GM10266 (cell line): ENCODE measurements around the gene S100A7A.
A peak's percentile ranks its signal among the peaks of the same experiment; 100 is the strongest.
"Not testable (repeated sequence)": the region's sequence is repeated elsewhere in the genome, so short reads cannot be mapped to it uniquely, and the experiment has no call there.

Source experiments
- DNase-seq: peaks from one replicate; pipeline ENCODE4 v3.0.0; 2012; ENCODE audit errors: extremely low spot score
- TF ChIP-seq, protein P1 (sequence below): IDR thresholded peaks from 2 replicates; pipeline ENCODE4 v1.5.1; 2012; ENCODE audit warnings: mild to moderate bottlenecking, low read depth; ENCODE audit not compliant: control insufficient read depth, insufficient read depth; ENCODE audit errors: missing control alignments

Gene S100A7A

DNA sequence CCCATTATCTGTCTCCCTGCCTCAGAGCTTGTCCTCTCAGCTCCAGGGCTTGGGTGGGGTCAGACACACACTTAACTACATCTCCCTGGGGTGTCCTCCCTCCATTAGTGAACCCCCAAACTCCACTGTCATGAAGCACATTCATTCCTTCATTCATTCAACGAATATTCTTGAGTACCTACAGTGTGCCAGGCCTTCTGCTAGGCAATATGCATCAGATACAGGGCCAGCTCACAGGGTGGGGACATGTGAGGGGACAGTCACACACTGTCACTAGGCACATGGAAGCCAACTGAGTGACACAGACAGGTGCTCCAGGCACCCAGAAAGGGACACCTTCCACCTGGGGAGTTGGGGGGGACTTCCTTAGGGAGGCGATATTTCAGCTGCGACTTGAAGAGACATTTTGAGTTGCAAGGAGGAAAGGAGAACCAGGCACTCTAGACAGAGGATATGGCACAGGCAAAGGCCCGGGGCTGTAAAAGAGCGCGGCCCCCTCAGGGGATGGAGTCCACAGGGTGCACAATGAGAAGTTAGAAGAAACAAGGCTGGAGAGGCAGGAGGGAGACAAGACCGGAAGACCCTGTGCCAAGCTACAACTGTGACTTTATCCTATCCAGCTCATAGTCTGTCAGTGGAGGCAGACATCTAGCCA is 16.8 kb upstream of the S100A7A start:
- no peak for DNase-seq
- TF ChIP-seq, protein P1, sequence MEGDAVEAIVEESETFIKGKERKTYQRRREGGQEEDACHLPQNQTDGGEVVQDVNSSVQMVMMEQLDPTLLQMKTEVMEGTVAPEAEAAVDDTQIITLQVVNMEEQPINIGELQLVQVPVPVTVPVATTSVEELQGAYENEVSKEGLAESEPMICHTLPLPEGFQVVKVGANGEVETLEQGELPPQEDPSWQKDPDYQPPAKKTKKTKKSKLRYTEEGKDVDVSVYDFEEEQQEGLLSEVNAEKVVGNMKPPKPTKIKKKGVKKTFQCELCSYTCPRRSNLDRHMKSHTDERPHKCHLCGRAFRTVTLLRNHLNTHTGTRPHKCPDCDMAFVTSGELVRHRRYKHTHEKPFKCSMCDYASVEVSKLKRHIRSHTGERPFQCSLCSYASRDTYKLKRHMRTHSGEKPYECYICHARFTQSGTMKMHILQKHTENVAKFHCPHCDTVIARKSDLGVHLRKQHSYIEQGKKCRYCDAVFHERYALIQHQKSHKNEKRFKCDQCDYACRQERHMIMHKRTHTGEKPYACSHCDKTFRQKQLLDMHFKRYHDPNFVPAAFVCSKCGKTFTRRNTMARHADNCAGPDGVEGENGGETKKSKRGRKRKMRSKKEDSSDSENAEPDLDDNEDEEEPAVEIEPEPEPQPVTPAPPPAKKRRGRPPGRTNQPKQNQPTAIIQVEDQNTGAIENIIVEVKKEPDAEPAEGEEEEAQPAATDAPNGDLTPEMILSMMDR: no peak

DNA sequence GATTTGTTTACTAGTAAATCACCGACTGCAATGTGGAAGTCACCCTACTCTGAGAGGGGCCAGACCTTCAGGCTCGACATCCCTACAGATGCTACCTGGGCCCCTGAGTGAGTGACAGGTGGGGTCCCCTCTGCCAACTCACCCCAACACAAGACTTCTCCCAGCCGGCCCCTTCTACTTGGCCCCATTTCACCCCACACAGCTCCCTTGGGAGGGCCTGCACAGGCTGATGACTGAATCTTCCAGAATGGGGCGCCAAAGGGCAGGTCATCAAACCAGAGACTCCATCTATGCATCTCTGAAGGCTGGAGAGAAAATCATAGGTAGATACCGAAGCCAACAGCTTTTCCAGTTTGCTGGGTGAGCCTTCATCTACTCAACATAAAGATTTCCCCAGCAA is 16.1 kb upstream of the S100A7A start:
- TF ChIP-seq, protein P1: no peak
- DNase-seq: no peak

DNA sequence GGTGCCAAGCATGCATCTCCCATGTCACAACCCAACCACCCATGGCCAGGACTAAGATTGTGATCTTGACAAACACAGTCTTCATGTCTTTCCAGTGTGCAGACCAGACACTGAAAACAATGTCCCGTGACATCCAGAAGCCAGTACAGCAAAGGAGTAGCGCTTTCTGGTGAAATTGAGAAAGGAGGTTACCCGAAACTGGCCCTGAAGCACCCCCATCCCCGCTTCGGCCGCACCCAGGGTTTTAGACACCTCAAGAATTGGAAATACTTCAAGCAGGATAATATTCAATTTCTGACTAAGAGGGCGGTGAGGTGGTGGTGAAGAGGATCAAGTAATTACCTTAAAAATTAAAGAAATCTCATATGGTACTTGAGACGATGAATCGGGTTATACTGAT is 14.9 kb upstream of the S100A7A start:
- TF ChIP-seq, protein P1: no peak
- no peak for DNase-seq

DNA sequence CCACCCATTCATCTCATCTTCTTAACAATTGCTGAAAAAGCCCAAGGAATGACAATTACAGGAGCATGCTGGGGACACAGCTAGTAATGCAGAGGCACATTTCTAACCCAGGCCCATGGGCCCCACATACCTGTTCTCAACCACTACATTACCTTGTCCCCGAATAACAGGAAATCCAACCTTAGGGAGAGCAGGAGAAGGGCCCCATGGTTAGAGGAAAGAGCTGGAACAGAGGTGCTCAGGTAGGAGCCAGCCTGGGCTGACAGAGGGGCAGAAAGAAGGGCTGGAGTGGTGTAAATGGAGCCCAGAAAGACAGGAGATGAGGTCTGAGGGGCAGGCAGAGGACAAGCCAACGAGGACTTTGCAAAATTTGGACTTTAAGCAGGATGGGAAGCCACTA is 14.1 kb upstream of the S100A7A start:
- DNase-seq: no peak
- TF ChIP-seq, protein P1: no peak

DNA sequence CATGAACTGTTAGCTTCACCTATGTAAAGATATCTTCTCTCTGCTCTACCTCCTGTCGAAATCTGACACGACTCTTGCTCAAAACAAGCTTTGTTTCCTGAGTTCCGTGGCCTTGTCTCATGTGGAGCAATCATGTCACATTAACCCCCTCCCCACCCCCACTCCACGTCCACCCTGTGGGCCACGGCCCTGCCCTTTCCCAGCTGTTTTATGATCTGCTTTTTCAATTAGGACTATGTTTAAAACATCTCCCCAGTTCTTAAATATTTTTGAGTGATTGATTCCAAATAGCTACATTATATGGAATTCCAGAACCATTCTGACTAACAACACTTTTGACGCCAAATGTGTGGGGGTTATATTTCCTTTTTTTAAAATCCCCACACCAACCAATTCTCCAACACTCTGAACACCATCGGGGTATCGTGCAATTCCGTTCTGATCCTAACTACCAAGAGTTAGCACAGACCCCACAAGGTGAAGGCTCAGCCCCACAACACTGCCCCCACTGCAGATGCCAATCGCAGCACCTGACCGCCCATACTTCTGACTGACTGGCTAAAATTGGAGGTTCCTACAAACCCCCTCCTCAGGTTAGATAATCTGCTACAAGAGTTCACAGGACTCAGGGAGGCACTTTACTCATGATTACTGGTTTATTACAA is 12.8 kb upstream of the S100A7A start:
- no peak for DNase-seq
- TF ChIP-seq, protein P1: no peak

DNA sequence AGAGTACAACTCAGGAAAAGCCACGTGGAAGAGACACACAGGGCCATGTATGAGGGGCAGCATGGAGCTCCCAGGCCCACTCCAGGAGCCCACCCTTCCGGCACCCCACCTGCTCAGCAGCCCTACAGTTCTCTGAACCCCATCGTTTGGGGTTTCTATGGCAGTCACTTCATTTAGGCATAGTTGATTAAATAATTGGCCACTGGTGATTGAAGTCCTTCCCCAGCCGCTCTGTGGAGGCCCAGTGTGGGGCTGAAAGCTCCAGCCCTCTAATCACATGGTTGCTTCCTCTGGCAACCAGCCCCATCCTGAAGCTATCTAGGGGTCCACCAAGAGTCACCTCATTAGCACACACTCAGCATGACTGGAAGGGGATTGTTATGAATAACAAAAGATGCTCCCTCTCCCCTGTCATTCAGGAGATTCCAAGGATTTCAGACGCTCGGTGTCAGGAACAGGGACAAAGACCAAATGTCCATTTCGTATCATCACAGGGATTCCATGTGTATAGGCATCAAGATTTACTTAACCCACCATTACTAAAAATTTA is 12.2 kb upstream of the S100A7A start:
- TF ChIP-seq, protein P1: no peak
- no peak for DNase-seq

DNA sequence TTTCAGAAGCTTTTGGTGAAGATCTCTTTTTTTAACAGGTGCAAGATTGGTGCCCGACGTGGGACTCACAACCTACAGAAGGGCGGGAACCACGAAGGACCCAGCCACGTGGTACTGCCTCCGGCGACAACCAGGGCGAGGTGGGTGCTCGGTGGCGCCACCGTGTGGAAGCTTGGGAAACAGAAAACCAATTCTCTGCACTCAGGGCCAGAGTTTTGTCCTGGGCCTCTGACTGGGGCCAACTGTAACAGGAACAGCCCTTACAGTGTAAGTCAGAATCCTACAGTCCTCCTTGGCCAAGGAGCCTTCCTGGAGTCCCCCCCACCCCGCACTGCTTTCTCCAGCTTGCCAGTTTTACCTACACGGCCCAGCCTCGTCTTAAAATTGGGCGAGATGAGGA is 11.6 kb upstream of the S100A7A start:
- TF ChIP-seq, protein P1: peak; percentile 46
- peak; percentile 44 for DNase-seq

DNA sequence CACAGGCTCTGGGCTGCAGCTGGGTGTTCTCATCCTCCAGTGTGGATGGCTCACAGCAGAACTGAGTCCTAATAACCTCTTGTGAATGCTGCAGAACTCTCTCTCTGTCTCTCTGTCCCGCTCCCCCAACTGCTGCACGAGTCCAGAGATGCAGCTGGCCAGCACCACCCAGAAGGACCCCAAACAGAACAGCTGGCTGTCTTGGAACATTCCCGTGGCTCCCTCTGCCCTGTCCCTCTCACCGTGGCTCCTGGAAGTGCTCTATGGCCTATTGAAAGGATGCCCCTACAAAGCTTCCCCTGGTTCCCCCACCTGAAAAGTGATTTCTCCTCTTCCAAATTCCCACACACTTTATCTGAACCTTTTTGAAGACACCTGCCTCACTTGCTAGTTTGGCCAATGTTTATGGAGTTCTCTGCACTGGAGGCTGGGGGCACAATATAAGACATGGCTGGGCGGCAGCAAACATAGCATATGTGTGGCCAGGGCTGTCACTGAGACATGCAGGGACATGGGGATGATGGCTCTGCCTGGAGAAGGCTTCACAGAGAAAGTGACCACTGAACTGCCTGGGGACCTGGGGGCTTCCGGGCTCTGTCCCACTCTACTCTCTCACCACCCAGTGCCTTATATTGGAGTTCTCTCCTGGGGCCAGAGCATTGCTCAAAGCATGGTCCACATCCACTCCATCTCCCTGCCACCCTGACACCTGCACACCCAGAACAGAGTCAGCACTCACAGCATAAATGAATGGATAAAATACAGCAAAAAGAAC is 10.3 kb upstream of the S100A7A start:
- DNase-seq: not testable (repeated sequence)

DNA sequence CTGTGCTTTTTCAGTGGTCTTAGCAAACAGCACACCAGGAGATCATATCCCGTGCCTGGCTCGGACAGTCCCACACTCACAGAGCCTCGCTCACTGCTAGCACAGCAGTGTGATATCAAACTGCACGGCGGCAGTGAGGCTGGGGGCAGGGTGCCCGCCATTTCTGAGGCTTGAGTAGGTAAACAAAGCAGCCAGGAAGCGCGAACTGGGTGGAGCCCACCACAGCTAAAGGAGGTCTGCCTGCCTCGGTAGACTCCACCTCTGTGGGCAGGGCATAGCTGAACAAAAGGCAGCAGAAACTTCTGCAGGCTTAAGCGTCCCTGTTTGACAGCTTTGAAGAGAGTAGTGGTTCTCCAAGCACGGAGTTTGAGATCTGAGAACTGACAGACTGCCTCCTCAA is 9.0 kb upstream of the S100A7A start:
- not testable (repeated sequence) for DNase-seq

DNA sequence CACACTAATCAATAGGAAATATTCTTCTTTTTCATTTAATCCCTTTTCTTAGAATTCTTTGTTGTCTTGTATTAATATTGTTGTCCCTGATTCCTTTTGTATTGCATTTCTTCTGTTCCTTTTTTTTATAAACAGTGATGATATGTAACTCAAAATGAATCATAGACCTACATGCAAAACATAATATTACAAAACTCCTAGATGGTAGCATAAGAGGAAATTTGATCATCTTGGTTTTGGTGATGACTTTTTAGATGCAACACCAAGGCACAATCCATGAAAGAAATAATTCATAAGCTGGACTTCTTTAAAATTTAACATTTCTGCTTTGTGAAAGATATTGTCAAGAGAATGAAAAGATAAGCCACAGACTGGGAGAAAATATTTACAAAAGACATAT is 2.4 kb upstream of the S100A7A start:
- not testable (repeated sequence) for DNase-seq
